ENCODE data around the gene ZBTB3. TPM values are rescaled to one million over a fixed set of nuclear protein-coding genes. Genes with fewer than 3 reads are reported as not detected.
A peak's percentile ranks its signal among the peaks of the same experiment; 100 is the strongest.

The ZBTB3 gene
- total and polyA plus RNA-seq, 2 of the 13 experiments (the other 11 are each of a cell fraction or from before 2014, with no cell fraction given), result 3.4 to 5.2 TPM

DNA sequence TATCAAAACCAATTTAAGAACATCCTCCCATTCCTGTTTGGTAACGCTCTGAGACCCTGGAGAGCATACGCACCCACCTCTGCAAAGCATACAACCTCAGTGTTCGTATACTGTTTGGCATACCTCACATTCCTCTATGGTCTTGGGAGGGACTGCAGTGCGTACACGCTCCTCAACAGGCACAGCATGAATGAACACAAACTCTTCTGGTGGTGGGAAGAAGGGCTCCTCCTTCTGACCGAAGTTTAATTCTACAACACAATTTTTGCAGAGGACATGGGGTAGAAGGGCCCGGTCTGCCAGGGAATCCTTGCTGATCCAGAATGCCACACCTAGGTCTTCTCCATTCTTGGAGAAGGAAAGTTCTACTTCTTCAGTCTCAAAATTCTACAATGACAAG lies 32.0 kb downstream of the ZBTB3 start (continued):
- TF ChIP-seq SAP130 (CRISPR knock-in tag; IDR thresholded peaks at IDR 0.05; ENCODE audit: low read depth) (peak; percentile 41; the same call in 1 of the 2 replicates), ATF4 (CRISPR knock-in tag; IDR thresholded peaks at IDR 0.05) (no peak), PRPF4 (IDR thresholded peaks at IDR 0.05; ENCODE audit: low read depth, low read length, poor library complexity, severe bottlenecking) (no peak), ZNF691 (CRISPR knock-in tag; IDR thresholded peaks at IDR 0.05; ENCODE audit: borderline replicate concordance, low read depth) (no peak), MAF1 (CRISPR knock-in tag; IDR thresholded peaks at IDR 0.05; ENCODE audit: borderline replicate concordance) (no peak), KLF11 (CRISPR knock-in tag; IDR thresholded peaks at IDR 0.05) (no peak), HNF4G (IDR thresholded peaks at IDR 0.05; ENCODE audit: borderline replicate concordance, low read depth, low read length) (no peak), HNF4G (CRISPR knock-in tag; IDR thresholded peaks at IDR 0.05; ENCODE audit: borderline replicate concordance, low read depth) (no peak), FOXA1 (IDR thresholded peaks at IDR 0.05) (no peak), FOXA1 (CRISPR knock-in tag; IDR thresholded peaks at IDR 0.05) (peak; percentile 45; the same call in 1 of the 2 replicates), MLLT10 (CRISPR knock-in tag; IDR thresholded peaks at IDR 0.05) (no peak), BCL6 (CRISPR knock-in tag; IDR thresholded peaks at IDR 0.05) (no peak), ZNF574 (CRISPR knock-in tag; IDR thresholded peaks at IDR 0.05) (peak; percentile 61; the same call in 1 of the 2 replicates), FOXO1 (CRISPR knock-in tag; IDR thresholded peaks at IDR 0.05) (0 out of 2 replicates have a peak, but pooled peaks have one; percentile 18)
- TF ChIP-seq, protein P1, sequence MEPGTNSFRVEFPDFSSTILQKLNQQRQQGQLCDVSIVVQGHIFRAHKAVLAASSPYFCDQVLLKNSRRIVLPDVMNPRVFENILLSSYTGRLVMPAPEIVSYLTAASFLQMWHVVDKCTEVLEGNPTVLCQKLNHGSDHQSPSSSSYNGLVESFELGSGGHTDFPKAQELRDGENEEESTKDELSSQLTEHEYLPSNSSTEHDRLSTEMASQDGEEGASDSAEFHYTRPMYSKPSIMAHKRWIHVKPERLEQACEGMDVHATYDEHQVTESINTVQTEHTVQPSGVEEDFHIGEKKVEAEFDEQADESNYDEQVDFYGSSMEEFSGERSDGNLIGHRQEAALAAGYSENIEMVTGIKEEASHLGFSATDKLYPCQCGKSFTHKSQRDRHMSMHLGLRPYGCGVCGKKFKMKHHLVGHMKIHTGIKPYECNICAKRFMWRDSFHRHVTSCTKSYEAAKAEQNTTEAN (CRISPR knock-in tag; conservative IDR thresholded peaks at IDR 0.05), result no peak
- TF ChIP-seq, protein P2, sequence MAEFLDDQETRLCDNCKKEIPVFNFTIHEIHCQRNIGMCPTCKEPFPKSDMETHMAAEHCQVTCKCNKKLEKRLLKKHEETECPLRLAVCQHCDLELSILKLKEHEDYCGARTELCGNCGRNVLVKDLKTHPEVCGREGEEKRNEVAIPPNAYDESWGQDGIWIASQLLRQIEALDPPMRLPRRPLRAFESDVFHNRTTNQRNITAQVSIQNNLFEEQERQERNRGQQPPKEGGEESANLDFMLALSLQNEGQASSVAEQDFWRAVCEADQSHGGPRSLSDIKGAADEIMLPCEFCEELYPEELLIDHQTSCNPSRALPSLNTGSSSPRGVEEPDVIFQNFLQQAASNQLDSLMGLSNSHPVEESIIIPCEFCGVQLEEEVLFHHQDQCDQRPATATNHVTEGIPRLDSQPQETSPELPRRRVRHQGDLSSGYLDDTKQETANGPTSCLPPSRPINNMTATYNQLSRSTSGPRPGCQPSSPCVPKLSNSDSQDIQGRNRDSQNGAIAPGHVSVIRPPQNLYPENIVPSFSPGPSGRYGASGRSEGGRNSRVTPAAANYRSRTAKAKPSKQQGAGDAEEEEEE (CRISPR knock-in tag; IDR thresholded peaks at IDR 0.05; ENCODE audit: borderline replicate concordance), result no peak
- TF ChIP-seq, protein P3, sequence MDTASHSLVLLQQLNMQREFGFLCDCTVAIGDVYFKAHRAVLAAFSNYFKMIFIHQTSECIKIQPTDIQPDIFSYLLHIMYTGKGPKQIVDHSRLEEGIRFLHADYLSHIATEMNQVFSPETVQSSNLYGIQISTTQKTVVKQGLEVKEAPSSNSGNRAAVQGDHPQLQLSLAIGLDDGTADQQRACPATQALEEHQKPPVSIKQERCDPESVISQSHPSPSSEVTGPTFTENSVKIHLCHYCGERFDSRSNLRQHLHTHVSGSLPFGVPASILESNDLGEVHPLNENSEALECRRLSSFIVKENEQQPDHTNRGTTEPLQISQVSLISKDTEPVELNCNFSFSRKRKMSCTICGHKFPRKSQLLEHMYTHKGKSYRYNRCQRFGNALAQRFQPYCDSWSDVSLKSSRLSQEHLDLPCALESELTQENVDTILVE (CRISPR knock-in tag; IDR thresholded peaks at IDR 0.05), result no peak
- TF ChIP-seq, protein P4, sequence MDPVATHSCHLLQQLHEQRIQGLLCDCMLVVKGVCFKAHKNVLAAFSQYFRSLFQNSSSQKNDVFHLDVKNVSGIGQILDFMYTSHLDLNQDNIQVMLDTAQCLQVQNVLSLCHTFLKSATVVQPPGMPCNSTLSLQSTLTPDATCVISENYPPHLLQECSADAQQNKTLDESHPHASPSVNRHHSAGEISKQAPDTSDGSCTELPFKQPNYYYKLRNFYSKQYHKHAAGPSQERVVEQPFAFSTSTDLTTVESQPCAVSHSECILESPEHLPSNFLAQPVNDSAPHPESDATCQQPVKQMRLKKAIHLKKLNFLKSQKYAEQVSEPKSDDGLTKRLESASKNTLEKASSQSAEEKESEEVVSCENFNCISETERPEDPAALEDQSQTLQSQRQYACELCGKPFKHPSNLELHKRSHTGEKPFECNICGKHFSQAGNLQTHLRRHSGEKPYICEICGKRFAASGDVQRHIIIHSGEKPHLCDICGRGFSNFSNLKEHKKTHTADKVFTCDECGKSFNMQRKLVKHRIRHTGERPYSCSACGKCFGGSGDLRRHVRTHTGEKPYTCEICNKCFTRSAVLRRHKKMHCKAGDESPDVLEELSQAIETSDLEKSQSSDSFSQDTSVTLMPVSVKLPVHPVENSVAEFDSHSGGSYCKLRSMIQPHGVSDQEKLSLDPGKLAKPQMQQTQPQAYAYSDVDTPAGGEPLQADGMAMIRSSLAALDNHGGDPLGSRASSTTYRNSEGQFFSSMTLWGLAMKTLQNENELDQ (CRISPR knock-in tag; IDR thresholded peaks at IDR 0.05; ENCODE audit: borderline replicate concordance), result no peak
